Neural cell (in vitro differentiated cells): Measurements from ENCODE around the gene SYT1. TPM values are rescaled to one million over a fixed set of nuclear protein-coding genes. Genes with fewer than 3 reads are reported as not detected.

Experiments
- H2AFZ ChIP-seq: fragments of 200-600, 300-800 bp; sonication (generic), shearing (Covaris generic); 2 replicates; pipeline ENCODE4 v1.6.0; 2014; ENCODE audit warnings: low read depth, mild to moderate bottlenecking, antibody characterized with exemption, low read length, moderate library complexity
- H3F3A ChIP-seq: fragments of 200-600 bp; shearing (Covaris generic); 2 replicates; pipeline ENCODE4 v1.6.1; 2016; ENCODE audit warnings: mild to moderate bottlenecking, moderate library complexity, mixed read lengths, antibody characterized with exemption, low read length; ENCODE audit not compliant: insufficient read depth, poor library complexity, severe bottlenecking
- H3K27ac ChIP-seq: fragments of 200-600, 300-800 bp; sonication (generic), shearing (Covaris generic); 2 replicates; pipeline ENCODE4 v1.5.1; 2014; ENCODE audit warnings: mild to moderate bottlenecking, low read length, moderate library complexity
- H3K27me3 ChIP-seq: fragments of 300-800, 200-600 bp; sonication (generic), shearing (Covaris generic); 2 replicates; pipeline ENCODE4 v1.6.0; 2014; ENCODE audit warnings: mild to moderate bottlenecking, low read depth, low read length, moderate library complexity; ENCODE audit not compliant: insufficient read depth
- H3K36me3 ChIP-seq: fragments of 300-800, 200-600 bp; sonication (generic), shearing (Covaris generic); 2 replicates; pipeline ENCODE4 v1.5.1; 2014; ENCODE audit warnings: mild to moderate bottlenecking, antibody characterized with exemption, low read length, moderate library complexity; ENCODE audit not compliant: insufficient read depth
- H3K4me2 ChIP-seq: fragments of 300-800, 200-600 bp; sonication (generic), shearing (Covaris generic); 2 replicates; pipeline ENCODE4 v1.6.0; 2014; ENCODE audit warnings: mild to moderate bottlenecking, low read length
- H3K4me3 ChIP-seq: fragments of 300-800, 200-600 bp; sonication (generic), shearing (Covaris generic); 2 replicates; pipeline ENCODE4 v1.5.1; 2014; ENCODE audit warnings: mild to moderate bottlenecking, low read length, moderate library complexity
- H3K79me2 ChIP-seq: fragments of 200-600 bp; shearing (Covaris generic); replicated peaks from 2 replicates; pipeline ENCODE4 v1.6.0; 2014; ENCODE audit warnings: mild to moderate bottlenecking, low read length, moderate library complexity; ENCODE audit not compliant: insufficient read depth
- H3K9ac ChIP-seq: fragments of 300-800, 200-600 bp; sonication (generic), shearing (Covaris generic); 2 replicates; pipeline ENCODE4 v1.6.1; 2016; ENCODE audit warnings: mild to moderate bottlenecking, low read length, mixed read lengths
- H3K9me2 ChIP-seq: fragments of 200-600 bp; shearing (Covaris generic); 2 replicates; pipeline ENCODE4 v1.6.1; 2016; ENCODE audit warnings: mild to moderate bottlenecking, low read length, mixed read lengths; ENCODE audit not compliant: insufficient read depth
- H3K9me3 ChIP-seq: fragments of 200-600, 300-800 bp; sonication (generic), shearing (Covaris generic); 2 replicates; pipeline ENCODE4 v1.6.1; 2016; ENCODE audit warnings: mild to moderate bottlenecking, mixed run types, low read length, moderate library complexity, mixed read lengths
- H4K20me1 ChIP-seq: fragments of 200-600 bp; shearing (Covaris generic); 2 replicates; pipeline ENCODE4 v1.6.1; 2016; ENCODE audit warnings: mild to moderate bottlenecking, mixed run types; ENCODE audit not compliant: insufficient read depth
- CTCF ChIP-seq: fragments of 450-650 bp; IDR thresholded peaks from 2 replicates; pipeline ENCODE4 v1.5.1; 2014; ENCODE audit warnings: antibody characterized with exemption, mild to moderate bottlenecking, moderate library complexity; ENCODE audit not compliant: poor library complexity, severe bottlenecking
- EP300 ChIP-seq: fragments of 450-650 bp; conservative IDR thresholded peaks from 2 replicates; pipeline ENCODE4 v1.6.1; 2014; ENCODE audit warnings: antibody characterized with exemption, mild to moderate bottlenecking, moderate library complexity; ENCODE audit not compliant: poor library complexity, severe bottlenecking
- EZH2 ChIP-seq: fragments of 200-600, 300-800 bp; shearing (Covaris generic), sonication (generic); IDR thresholded peaks from 2 replicates; pipeline ENCODE4 v1.6.1; 2014; ENCODE audit warnings: antibody characterized with exemption, low read length, borderline replicate concordance, mild to moderate bottlenecking; ENCODE audit not compliant: insufficient read depth, poor library complexity, severe bottlenecking
- MXI1 ChIP-seq: fragments of 450-650 bp; conservative IDR thresholded peaks from 2 replicates; pipeline ENCODE4 v1.6.1; 2014; ENCODE audit warnings: antibody characterized with exemption, mild to moderate bottlenecking; ENCODE audit not compliant: poor library complexity, severe bottlenecking
- POLR2AphosphoS5 ChIP-seq: IDR thresholded peaks from 2 replicates; pipeline ENCODE4 v1.6.1; 2012
- RAD21 ChIP-seq: fragments of 450-650 bp; conservative IDR thresholded peaks from 2 replicates; pipeline ENCODE4 v1.6.1; 2014; ENCODE audit warnings: antibody characterized with exemption, mild to moderate bottlenecking, moderate library complexity
- REST ChIP-seq: IDR thresholded peaks from 2 replicates; pipeline ENCODE4 v1.6.1; 2012; ENCODE audit warnings: borderline replicate concordance
- SMC3 ChIP-seq: fragments of 450-650 bp; conservative IDR thresholded peaks from 2 replicates; pipeline ENCODE4 v1.6.1; 2014; ENCODE audit warnings: antibody characterized with exemption, mild to moderate bottlenecking, moderate library complexity; ENCODE audit not compliant: poor library complexity
- TAF1 ChIP-seq: IDR thresholded peaks from 2 replicates; pipeline ENCODE4 v1.6.1; 2012; ENCODE audit warnings: low read depth
- polyA plus RNA-seq: library from polyadenylated mRNA; depleted of rRNA; stranded (reverse); fragments of >200 nt; gene quantifications from 2 replicates; pipeline ENCODE4 v1.2.3, GENCODE V29; 2014

SYT1 gene
- polyA plus RNA-seq, 1 donor from 2014 or later, result 103 TPM

DNA sequence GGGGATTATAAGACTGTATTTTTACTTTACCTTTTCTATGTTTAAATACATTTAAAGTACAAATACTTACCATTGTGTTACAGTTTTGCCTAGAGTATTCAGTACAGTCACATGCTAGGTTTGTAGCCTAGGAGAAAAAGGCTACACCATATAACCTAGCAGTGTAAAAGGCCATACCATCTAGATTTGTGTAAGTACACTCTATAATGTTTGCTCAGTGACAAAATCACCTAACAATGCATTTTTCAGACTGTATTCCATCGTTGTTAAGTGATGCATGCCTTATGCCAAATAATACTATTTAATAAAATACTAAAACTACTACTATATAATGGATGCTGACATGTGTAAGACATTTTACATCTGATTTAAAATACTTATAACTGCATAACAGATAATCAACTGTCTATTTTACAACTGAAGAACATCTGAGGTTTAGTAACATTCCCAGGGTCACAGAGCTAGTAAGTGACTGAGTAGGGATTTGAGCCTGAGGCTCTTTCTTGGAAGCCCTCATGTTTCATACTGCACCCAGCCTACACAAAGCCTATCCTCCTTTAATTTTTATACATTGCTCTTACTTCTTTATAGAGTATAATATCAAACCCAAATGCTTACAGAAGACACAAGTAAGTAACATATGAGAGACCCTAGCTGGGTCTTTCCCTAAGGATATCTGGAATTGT is 296.8 kb downstream of the SYT1 start:
- no peaks in the 10 kb centered on the region for H3K27me3 ChIP-seq
- H3K9me2 ChIP-seq, result no peaks in the 10 kb centered on the region
- no peak overlapping the region for H3K27ac ChIP-seq
- no peaks in the 10 kb centered on the region for H3F3A ChIP-seq
- no peak overlapping the region for H3K4me2 ChIP-seq
- H3K4me3 ChIP-seq, result no peak overlapping the region
- H3K9ac ChIP-seq, result no peak overlapping the region
- H4K20me1 ChIP-seq, result no peaks in the 10 kb centered on the region
- H2AFZ ChIP-seq, result no peak overlapping the region
- H3K9me3 ChIP-seq, result no peaks in the 10 kb centered on the region
- no peaks in the 10 kb centered on the region for H3K79me2 ChIP-seq
- no peaks in the 10 kb centered on the region for H3K36me3 ChIP-seq
- TF ChIP-seq SMC3 (no peak), TAF1 (no peak), MXI1 (no peak), EZH2 (no peak), CTCF (no peak), RAD21 (no peak), EP300 (no peak), POLR2AphosphoS5 (no peak), REST (no peak)

DNA sequence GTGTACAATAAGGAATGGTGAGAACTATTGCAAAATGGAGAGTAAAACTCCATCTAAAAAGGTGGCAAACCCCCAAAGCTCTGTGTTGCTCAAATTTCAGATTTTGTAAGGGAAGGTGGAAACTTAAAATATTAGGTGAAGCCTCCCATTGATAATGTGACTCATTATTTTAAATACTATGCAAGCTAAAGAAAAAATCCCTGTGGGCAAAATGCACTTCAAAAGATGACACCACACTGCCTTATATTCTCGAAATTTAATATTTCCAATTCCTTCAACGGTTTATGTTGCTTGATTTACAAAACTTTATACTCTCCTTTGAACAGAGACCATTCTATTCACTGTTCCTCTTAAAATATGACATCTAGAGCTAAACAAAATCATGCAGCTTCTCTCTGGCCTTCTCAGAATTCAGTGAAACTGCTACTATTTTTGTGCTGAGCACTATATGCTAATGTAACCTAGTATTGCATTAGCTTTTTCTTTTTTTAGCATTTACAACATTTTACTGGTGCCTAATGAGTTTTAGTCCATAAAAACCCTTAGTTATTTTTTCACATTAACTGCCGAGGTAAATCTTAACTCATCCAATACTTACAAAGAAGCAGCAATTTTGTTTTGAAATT is 297.7 kb downstream of the SYT1 start:
- TF ChIP-seq SMC3 (no peak), EZH2 (no peak), POLR2AphosphoS5 (no peak), CTCF (no peak), RAD21 (no peak), REST (no peak), TAF1 (no peak), MXI1 (no peak), EP300 (no peak)
- Histone ChIP-seq H3K36me3 (no peaks in the 10 kb centered on the region), H4K20me1 (no peaks in the 10 kb centered on the region), H3K9me2 (no peaks in the 10 kb centered on the region), H2AFZ (no peak overlapping the region), H3K27me3 (no peaks in the 10 kb centered on the region), H3K79me2 (no peaks in the 10 kb centered on the region), H3K9me3 (no peaks in the 10 kb centered on the region), H3K4me3 (no peak overlapping the region), H3K9ac (no peak overlapping the region), H3F3A (no peaks in the 10 kb centered on the region), H3K4me2 (no peak overlapping the region), H3K27ac (no peak overlapping the region)
